Measurements from ENCODE around the gene DSN1.
A peak's percentile ranks its signal among the peaks of the same experiment; 100 is the strongest.

The DSN1 gene

DNA sequence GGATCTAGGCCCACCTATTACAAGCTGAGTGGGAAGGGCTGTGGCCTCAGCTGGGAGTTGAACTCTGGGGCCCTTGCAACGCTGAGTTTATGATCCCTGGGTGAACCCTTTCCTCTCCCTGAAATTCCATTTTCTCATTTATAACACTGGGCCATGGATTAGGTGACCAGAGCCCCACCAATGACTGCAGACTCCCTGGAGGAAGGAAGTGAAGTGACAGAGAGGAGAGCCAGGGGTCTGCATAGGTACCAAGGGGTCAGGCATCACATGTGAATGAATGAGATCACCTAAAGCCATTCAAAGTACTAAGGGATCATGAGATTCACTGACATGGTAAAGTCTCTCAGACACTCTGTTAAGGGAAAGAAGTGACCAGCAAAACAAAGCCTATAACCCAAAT, 46.5 kb upstream of the DSN1 start:
- DNase-seq (ENCODE audit: low spot score), result no peak
- H3K9ac ChIP-seq (ENCODE audit: low read depth, low read length, poor library complexity), result no peak overlapping the region
- no peaks in the 10 kb centered on the region for H3K27me3 ChIP-seq (ENCODE audit: control insufficient read depth in 3 of 3, insufficient read depth in 3 of 3, low read depth in 1 of 3, low read length in 3 of 3)
- no peak overlapping the region for H3K23ac ChIP-seq (ENCODE audit: low read depth, low read length, poor library complexity)
- no peak overlapping the region for H2BK120ac ChIP-seq (ENCODE audit: low read depth, low read length)
- H2BK15ac ChIP-seq (ENCODE audit: low read length), result no peak overlapping the region
- no peak overlapping the region for H2AFZ ChIP-seq (ENCODE audit: low read length)
- H3K4me3 ChIP-seq (ENCODE audit: low read length in 2 of 2), result no peak overlapping the region
- WGBS, 2 donors (ENCODE audit: extremely low coverage in 2 of 2, insufficient read length in 2 of 2, insufficient replicate concordance in 1 of 2), result no CpG with 5 or more reads among the region's 1 CpG
- no peak overlapping the region for H2AK5ac ChIP-seq (ENCODE audit: low read depth, low read length)
- H3K4me2 ChIP-seq (ENCODE audit: insufficient read depth, low read length, poor library complexity, severe bottlenecking), result no peak overlapping the region
- peaks cover 5 to 12% of the 10 kb centered on the region in 2 donors for H3K4me1 ChIP-seq (ENCODE audit: control insufficient read depth in 2 of 2, insufficient read depth in 1 of 2, low read depth in 1 of 2, low read length in 2 of 2)
- H3K36me3 ChIP-seq (replicated peaks in 1 of 2; ENCODE audit: control insufficient read depth in 2 of 2, insufficient read depth in 2 of 2, low read length in 2 of 2), result peaks cover 28 to 87% of the 10 kb centered on the region in 2 donors
- H3K9me3 ChIP-seq (replicated peaks in 1 of 2; ENCODE audit: control insufficient read depth in 2 of 2, insufficient read depth in 1 of 2, low read depth in 1 of 2, low read length in 2 of 2), result peaks cover 0 to 3% of the 10 kb centered on the region in 2 donors
- H3K4ac ChIP-seq (ENCODE audit: low read length), result no peak overlapping the region
- no peak overlapping the region for H4K8ac ChIP-seq (ENCODE audit: low read depth, low read length)
- peak overlapping the region; percentile 43 for H2BK5ac ChIP-seq (ENCODE audit: low read length)
- no peak overlapping the region for H4K91ac ChIP-seq (ENCODE audit: low read depth, low read length, poor library complexity)
- H3K27ac ChIP-seq (replicated peaks; ENCODE audit: low read length), result peak overlapping the region; percentile 25
- peak overlapping the region; percentile 63 for H3K18ac ChIP-seq (ENCODE audit: low read length)
- peaks cover 2% of the 10 kb centered on the region for H3K79me1 ChIP-seq (ENCODE audit: low read depth, low read length)
- H3K14ac ChIP-seq (ENCODE audit: low read length), result no peak overlapping the region
- no peak overlapping the region for H2BK12ac ChIP-seq (ENCODE audit: low read length)

DNA sequence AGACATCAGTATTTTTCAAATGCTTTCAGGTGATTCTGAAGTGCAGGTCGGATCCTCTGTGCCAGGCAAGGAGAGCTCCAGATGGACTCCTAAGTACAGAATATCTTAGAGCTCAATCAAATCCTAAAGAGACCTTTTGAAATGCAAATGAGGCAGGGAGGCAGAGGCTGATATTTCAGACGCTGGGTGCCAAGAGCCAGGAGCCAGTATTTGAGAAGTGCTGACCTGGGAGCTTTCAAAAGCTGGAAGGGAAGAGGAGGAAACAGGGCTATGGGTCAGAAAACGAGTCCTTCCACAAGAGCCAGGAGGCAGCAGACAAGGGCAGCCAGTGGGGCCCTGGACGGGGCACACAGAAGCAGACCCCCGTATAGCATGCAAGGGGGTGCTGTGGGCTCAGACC, 46.1 kb upstream of the DSN1 start:
- Histone ChIP-seq H3K4me1 (ENCODE audit: control insufficient read depth in 2 of 2, insufficient read depth in 1 of 2, low read depth in 1 of 2, low read length in 2 of 2) (peaks cover 5 to 12% of the 10 kb centered on the region in 2 donors), H2BK12ac (ENCODE audit: low read length) (no peak overlapping the region), H3K9ac (ENCODE audit: low read depth, low read length, poor library complexity) (no peak overlapping the region), H2AFZ (ENCODE audit: low read length) (no peak overlapping the region), H4K91ac (ENCODE audit: low read depth, low read length, poor library complexity) (no peak overlapping the region), H2AK5ac (ENCODE audit: low read depth, low read length) (no peak overlapping the region), H3K27me3 (ENCODE audit: control insufficient read depth in 3 of 3, insufficient read depth in 3 of 3, low read depth in 1 of 3, low read length in 3 of 3) (no peaks in the 10 kb centered on the region), H2BK120ac (ENCODE audit: low read depth, low read length) (no peak overlapping the region), H3K18ac (ENCODE audit: low read length) (peak overlapping the region; percentile 63), H3K23ac (ENCODE audit: low read depth, low read length, poor library complexity) (no peak overlapping the region), H2BK5ac (ENCODE audit: low read length) (peak overlapping the region; percentile 43), H2BK15ac (ENCODE audit: low read length) (no peak overlapping the region), H4K8ac (ENCODE audit: low read depth, low read length) (no peak overlapping the region), H3K4me3 (ENCODE audit: low read length in 2 of 2) (no peak overlapping the region), H3K14ac (ENCODE audit: low read length) (no peak overlapping the region), H3K27ac (replicated peaks; ENCODE audit: low read length) (peak overlapping the region; percentile 25), H3K4ac (ENCODE audit: low read length) (no peak overlapping the region), H3K36me3 (replicated peaks in 1 of 2; ENCODE audit: control insufficient read depth in 2 of 2, insufficient read depth in 2 of 2, low read length in 2 of 2) (peaks cover 31 to 87% of the 10 kb centered on the region in 2 donors), H3K4me2 (ENCODE audit: insufficient read depth, low read length, poor library complexity, severe bottlenecking) (no peak overlapping the region), H3K79me1 (ENCODE audit: low read depth, low read length) (peaks cover 2% of the 10 kb centered on the region), H3K9me3 (replicated peaks in 1 of 2; ENCODE audit: control insufficient read depth in 2 of 2, insufficient read depth in 1 of 2, low read depth in 1 of 2, low read length in 2 of 2) (peaks cover 0 to 3% of the 10 kb centered on the region in 2 donors)
- DNase-seq (ENCODE audit: low spot score), result no peak
- no CpG with 5 or more reads among the region's 5 CpGs for WGBS, 2 donors (ENCODE audit: extremely low coverage in 2 of 2, insufficient read length in 2 of 2, insufficient replicate concordance in 1 of 2)

DNA sequence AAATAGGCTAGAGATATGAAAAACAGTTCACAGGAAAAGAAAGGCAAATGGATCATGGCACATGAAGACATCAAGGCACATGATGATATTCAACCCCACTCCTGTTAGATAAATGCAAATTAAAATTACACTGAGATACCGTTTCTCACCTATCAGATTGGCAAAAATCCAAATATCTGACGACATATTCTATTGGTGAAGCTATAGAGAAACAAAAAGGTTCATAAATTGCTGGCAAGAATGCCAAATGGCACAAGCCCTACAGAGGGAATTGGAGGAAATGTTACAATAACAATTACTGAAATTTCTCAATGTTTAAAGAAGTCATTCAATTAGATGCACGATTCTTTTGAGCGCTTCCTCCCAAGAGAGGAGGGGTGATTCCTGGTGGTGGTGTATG, 45.3 kb upstream of the DSN1 start:
- no peak overlapping the region for H3K9ac ChIP-seq (ENCODE audit: low read depth, low read length, poor library complexity)
- no peak overlapping the region for H3K23ac ChIP-seq (ENCODE audit: low read depth, low read length, poor library complexity)
- no peak overlapping the region for H2AK5ac ChIP-seq (ENCODE audit: low read depth, low read length)
- H2AFZ ChIP-seq (ENCODE audit: low read length), result no peak overlapping the region
- no peak overlapping the region for H4K91ac ChIP-seq (ENCODE audit: low read depth, low read length, poor library complexity)
- no peak overlapping the region for H3K4me2 ChIP-seq (ENCODE audit: insufficient read depth, low read length, poor library complexity, severe bottlenecking)
- H3K4me3 ChIP-seq (ENCODE audit: low read length in 2 of 2), result no peak overlapping the region
- H2BK12ac ChIP-seq (ENCODE audit: low read length), result no peak overlapping the region
- H2BK120ac ChIP-seq (ENCODE audit: low read depth, low read length), result no peak overlapping the region
- no peak overlapping the region for H2BK15ac ChIP-seq (ENCODE audit: low read length)
- no peak overlapping the region for H3K18ac ChIP-seq (ENCODE audit: low read length)
- no peak overlapping the region for H3K27ac ChIP-seq (replicated peaks; ENCODE audit: low read length)
- DNase-seq (ENCODE audit: low spot score), result no peak
- no peak overlapping the region for H4K8ac ChIP-seq (ENCODE audit: low read depth, low read length)
- H3K4me1 ChIP-seq (ENCODE audit: control insufficient read depth in 2 of 2, insufficient read depth in 1 of 2, low read depth in 1 of 2, low read length in 2 of 2), result peaks cover 5 to 12% of the 10 kb centered on the region in 2 donors
- H3K4ac ChIP-seq (ENCODE audit: low read length), result no peak overlapping the region
- no peaks in the 10 kb centered on the region for H3K27me3 ChIP-seq (ENCODE audit: control insufficient read depth in 3 of 3, insufficient read depth in 3 of 3, low read depth in 1 of 3, low read length in 3 of 3)
- H3K9me3 ChIP-seq (replicated peaks in 1 of 2; ENCODE audit: control insufficient read depth in 2 of 2, insufficient read depth in 1 of 2, low read depth in 1 of 2, low read length in 2 of 2), result peaks cover 0 to 3% of the 10 kb centered on the region in 2 donors
- H2BK5ac ChIP-seq (ENCODE audit: low read length), result no peak overlapping the region
- peaks cover 30 to 88% of the 10 kb centered on the region in 2 donors for H3K36me3 ChIP-seq (replicated peaks in 1 of 2; ENCODE audit: control insufficient read depth in 2 of 2, insufficient read depth in 2 of 2, low read length in 2 of 2)
- H3K14ac ChIP-seq (ENCODE audit: low read length), result no peak overlapping the region
- no CpG with 5 or more reads among the region's 4 CpGs for WGBS, 2 donors (ENCODE audit: extremely low coverage in 2 of 2, insufficient read length in 2 of 2, insufficient replicate concordance in 1 of 2)
- peaks cover 2% of the 10 kb centered on the region for H3K79me1 ChIP-seq (ENCODE audit: low read depth, low read length)

DNA sequence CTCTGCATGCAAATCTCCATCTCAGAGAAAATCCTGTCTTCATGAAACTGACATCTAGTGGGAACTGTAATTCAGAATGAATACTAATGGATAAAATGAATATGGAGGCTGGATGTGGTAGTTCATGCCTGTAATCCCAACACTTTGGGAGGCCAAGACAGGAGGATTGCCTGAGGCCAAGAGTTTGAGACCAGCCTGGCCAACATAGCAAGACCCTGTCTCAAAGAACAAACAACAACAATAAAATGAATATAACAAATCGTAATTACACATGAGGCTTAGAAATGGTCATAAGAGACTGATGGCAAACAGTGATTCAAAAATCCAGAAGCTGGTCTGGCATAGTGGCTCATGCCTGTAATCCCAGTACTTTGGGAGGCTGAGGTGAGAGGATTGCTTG, 44.6 kb upstream of the DSN1 start:
- H2BK5ac ChIP-seq (ENCODE audit: low read length), result no peak overlapping the region
- H3K4me3 ChIP-seq (ENCODE audit: low read length in 2 of 2), result no peak overlapping the region
- no peak overlapping the region for H4K91ac ChIP-seq (ENCODE audit: low read depth, low read length, poor library complexity)
- no peak overlapping the region for H3K23ac ChIP-seq (ENCODE audit: low read depth, low read length, poor library complexity)
- H2BK15ac ChIP-seq (ENCODE audit: low read length), result no peak overlapping the region
- peaks cover 30 to 88% of the 10 kb centered on the region in 2 donors for H3K36me3 ChIP-seq (replicated peaks in 1 of 2; ENCODE audit: control insufficient read depth in 2 of 2, insufficient read depth in 2 of 2, low read length in 2 of 2)
- H3K27ac ChIP-seq (replicated peaks; ENCODE audit: low read length), result no peak overlapping the region
- no peak overlapping the region for H3K14ac ChIP-seq (ENCODE audit: low read length)
- no peak for DNase-seq (ENCODE audit: low spot score)
- no peak overlapping the region for H3K9ac ChIP-seq (ENCODE audit: low read depth, low read length, poor library complexity)
- no CpG with 5 or more reads among the region's 1 CpG for WGBS, 2 donors (ENCODE audit: extremely low coverage in 2 of 2, insufficient read length in 2 of 2, insufficient replicate concordance in 1 of 2)
- H2AFZ ChIP-seq (ENCODE audit: low read length), result no peak overlapping the region
- no peak overlapping the region for H2BK120ac ChIP-seq (ENCODE audit: low read depth, low read length)
- H3K9me3 ChIP-seq (replicated peaks in 1 of 2; ENCODE audit: control insufficient read depth in 2 of 2, insufficient read depth in 1 of 2, low read depth in 1 of 2, low read length in 2 of 2), result peaks cover 0 to 3% of the 10 kb centered on the region in 2 donors
- H3K4me1 ChIP-seq (ENCODE audit: control insufficient read depth in 2 of 2, insufficient read depth in 1 of 2, low read depth in 1 of 2, low read length in 2 of 2), result peaks cover 5 to 12% of the 10 kb centered on the region in 2 donors
- no peak overlapping the region for H2AK5ac ChIP-seq (ENCODE audit: low read depth, low read length)
- no peak overlapping the region for H3K18ac ChIP-seq (ENCODE audit: low read length)
- H2BK12ac ChIP-seq (ENCODE audit: low read length), result no peak overlapping the region
- no peak overlapping the region for H3K4me2 ChIP-seq (ENCODE audit: insufficient read depth, low read length, poor library complexity, severe bottlenecking)
- H4K8ac ChIP-seq (ENCODE audit: low read depth, low read length), result no peak overlapping the region
- H3K27me3 ChIP-seq (ENCODE audit: control insufficient read depth in 3 of 3, insufficient read depth in 3 of 3, low read depth in 1 of 3, low read length in 3 of 3), result no peaks in the 10 kb centered on the region
- H3K4ac ChIP-seq (ENCODE audit: low read length), result no peak overlapping the region
- peaks cover 2% of the 10 kb centered on the region for H3K79me1 ChIP-seq (ENCODE audit: low read depth, low read length)
